Left ventricle myocardium inferior (tissue), 1 donor: ENCODE data around the gene CHAD. TPM values are rescaled to one million over a fixed set of nuclear protein-coding genes. Genes with fewer than 3 reads are reported as not detected.

Source experiments
- DNase-seq: peaks from one replicate; pipeline ENCODE4 v3.0.0-alpha.2; 2020
- H3K27ac ChIP-seq: fragments of 200-600 bp; replicated peaks from 2 replicates; pipeline ENCODE4 v1.8.0; 2021
- H3K27me3 ChIP-seq: fragments of 200-600 bp; 2 replicates; pipeline ENCODE4 v1.8.0; 2021; ENCODE audit warnings: low read depth
- H3K36me3 ChIP-seq: fragments of 200-600 bp; 2 replicates; pipeline ENCODE4 v1.8.0; 2021
- H3K4me1 ChIP-seq: fragments of 200-600 bp; 2 replicates; pipeline ENCODE4 v1.8.0; 2021
- H3K4me3 ChIP-seq: fragments of 200-600 bp; 2 replicates; pipeline ENCODE4 v1.8.0; 2021; ENCODE audit warnings: mild to moderate bottlenecking, moderate library complexity
- H3K9me3 ChIP-seq: fragments of 200-600 bp; replicated peaks from 2 replicates; pipeline ENCODE4 v1.8.0; 2021
- intact Hi-C: fragments of 100-400 bp; cut with micrococcal nuclease; formaldehyde crosslinking; loops from one replicate; pipeline ENCODE4 v1.11.0; 2022
- total RNA-seq: library from RNA; stranded (reverse); fragmentation: NEBNext Ultra II Directional; extraction: Animal tissue kit (Norgen Biotek cat#: 25700); gene quantifications from one replicate; pipeline ENCODE4 v1.2.1, GENCODE V29; 2021
- TF ChIP-seq, protein P1 (sequence below): fragments of 200-600 bp; IDR thresholded peaks from 2 replicates; pipeline ENCODE4 v1.8.0; 2021; ENCODE audit warnings: antibody characterized with exemption, mild to moderate bottlenecking, borderline replicate concordance
- donor health status: DM: no; HTN: yes; CAD: no; lungs with severe emphysema.

CHAD gene
- total RNA-seq, 1 donor from 2014 or later: not detected

- no peak for DNase-seq
- Histone ChIP-seq H3K27ac (no peak overlapping the region), H3K4me1 (peaks cover 19% of the 10 kb centered on the region), H3K36me3 (peaks cover 3% of the 10 kb centered on the region), H3K4me3 (no peak overlapping the region), H3K27me3 (peaks cover 34% of the 10 kb centered on the region), H3K9me3 (no peaks in the 10 kb centered on the region)
- TF ChIP-seq, protein P1, sequence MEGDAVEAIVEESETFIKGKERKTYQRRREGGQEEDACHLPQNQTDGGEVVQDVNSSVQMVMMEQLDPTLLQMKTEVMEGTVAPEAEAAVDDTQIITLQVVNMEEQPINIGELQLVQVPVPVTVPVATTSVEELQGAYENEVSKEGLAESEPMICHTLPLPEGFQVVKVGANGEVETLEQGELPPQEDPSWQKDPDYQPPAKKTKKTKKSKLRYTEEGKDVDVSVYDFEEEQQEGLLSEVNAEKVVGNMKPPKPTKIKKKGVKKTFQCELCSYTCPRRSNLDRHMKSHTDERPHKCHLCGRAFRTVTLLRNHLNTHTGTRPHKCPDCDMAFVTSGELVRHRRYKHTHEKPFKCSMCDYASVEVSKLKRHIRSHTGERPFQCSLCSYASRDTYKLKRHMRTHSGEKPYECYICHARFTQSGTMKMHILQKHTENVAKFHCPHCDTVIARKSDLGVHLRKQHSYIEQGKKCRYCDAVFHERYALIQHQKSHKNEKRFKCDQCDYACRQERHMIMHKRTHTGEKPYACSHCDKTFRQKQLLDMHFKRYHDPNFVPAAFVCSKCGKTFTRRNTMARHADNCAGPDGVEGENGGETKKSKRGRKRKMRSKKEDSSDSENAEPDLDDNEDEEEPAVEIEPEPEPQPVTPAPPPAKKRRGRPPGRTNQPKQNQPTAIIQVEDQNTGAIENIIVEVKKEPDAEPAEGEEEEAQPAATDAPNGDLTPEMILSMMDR: no peak
- intact Hi-C loops: no loop called here
Measured at GRCh38 chr17:50472286-50472685, 3.6 kb upstream of the CHAD start.

GRCh38 chr17:50471009-50471905 lies 2.6 kb upstream of the CHAD start:
- no peak for DNase-seq

GRCh38 chr17:50470426-50470825 lies 1.7 kb upstream of the CHAD start:
- no peak overlapping the region for H3K4me3 ChIP-seq
- H3K36me3 ChIP-seq: peaks cover 3% of the 10 kb centered on the region
- no peak overlapping the region for H3K27ac ChIP-seq
- peaks cover 19% of the 10 kb centered on the region for H3K4me1 ChIP-seq
- TF ChIP-seq, protein P1: no peak
- H3K9me3 ChIP-seq: no peaks in the 10 kb centered on the region
- DNase-seq: no peak
- intact Hi-C loops: no loop called here
- H3K27me3 ChIP-seq: peaks cover 32% of the 10 kb centered on the region

More at GRCh38 chr17:50471009-50471905, 2.6 kb upstream of the CHAD start:
- H3K9me3 ChIP-seq: no peaks in the 10 kb centered on the region
- intact Hi-C loops: no loop called here
- TF ChIP-seq, protein P1: no peak
- peaks cover 3% of the 10 kb centered on the region for H3K36me3 ChIP-seq
- no peak overlapping the region for H3K4me3 ChIP-seq
- H3K27ac ChIP-seq: no peak overlapping the region
- H3K4me1 ChIP-seq: peaks cover 19% of the 10 kb centered on the region
- peaks cover 32% of the 10 kb centered on the region for H3K27me3 ChIP-seq

DNA sequence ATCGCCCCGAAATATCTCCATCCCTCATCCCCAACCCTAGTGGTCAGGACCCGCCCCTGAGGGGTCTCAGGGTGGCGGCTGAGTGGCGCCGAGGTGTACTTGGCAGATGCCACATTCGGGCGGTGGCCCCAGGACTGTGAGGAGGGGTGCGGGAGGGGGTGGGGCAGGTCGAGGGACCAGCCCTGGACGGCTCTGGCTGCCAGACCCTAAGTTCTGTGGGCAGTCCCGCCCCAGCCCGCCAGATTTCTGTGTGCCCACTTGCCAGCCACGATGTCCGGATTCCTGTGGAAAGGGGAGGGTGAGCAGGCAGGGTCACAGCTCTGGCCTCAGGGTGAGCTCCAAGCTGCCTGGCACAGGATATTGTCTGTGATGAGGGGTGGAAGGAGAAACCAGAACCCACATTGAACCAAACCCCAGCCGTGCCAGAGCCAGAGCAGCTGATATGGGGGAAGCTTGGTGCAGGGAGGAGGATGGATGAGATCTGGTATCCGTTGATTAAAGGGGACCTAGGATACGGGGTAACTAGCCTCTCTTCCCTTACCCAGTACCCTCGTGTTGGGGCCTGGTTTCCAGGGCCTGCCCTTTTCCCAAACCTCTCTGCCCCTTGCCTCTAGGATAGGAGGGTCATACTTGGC lies 1.1 kb upstream of the CHAD start:
- Histone ChIP-seq H3K36me3 (peaks cover 3% of the 10 kb centered on the region), H3K27me3 (peaks cover 32% of the 10 kb centered on the region), H3K27ac (no peak overlapping the region), H3K4me1 (peaks cover 19% of the 10 kb centered on the region), H3K9me3 (no peaks in the 10 kb centered on the region), H3K4me3 (no peak overlapping the region)
- DNase-seq: no peak
- TF ChIP-seq, protein P1: no peak
- intact Hi-C loops: no loop called here

DNA sequence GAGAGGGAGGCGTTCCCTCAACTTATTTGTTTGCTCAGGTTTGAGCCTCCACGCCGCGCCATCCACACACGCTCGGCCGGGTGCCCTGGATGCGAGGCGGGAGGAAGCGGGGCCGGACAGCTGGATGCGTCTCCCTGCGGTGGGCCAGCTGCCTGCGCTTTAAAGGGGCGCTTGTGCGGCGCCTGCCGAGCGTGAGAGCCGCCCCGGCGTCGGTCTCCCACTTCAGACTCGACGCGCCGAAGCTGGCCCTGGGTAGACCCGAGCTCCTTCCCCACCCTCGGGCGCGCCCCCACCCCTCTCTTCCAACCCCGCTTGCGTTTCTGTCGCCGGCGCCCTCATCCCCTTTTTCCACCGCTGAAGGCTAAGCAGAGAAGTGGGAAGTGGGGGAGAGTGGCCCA lies 527 bp upstream of the CHAD start:
- H3K27me3 ChIP-seq: peaks cover 32% of the 10 kb centered on the region
- no peaks in the 10 kb centered on the region for H3K9me3 ChIP-seq
- peak overlapping the region; percentile 61 for H3K4me3 ChIP-seq
- intact Hi-C loops: no loop called here
- TF ChIP-seq, protein P1: no peak
- H3K27ac ChIP-seq: no peak overlapping the region
- H3K36me3 ChIP-seq: peaks cover 3% of the 10 kb centered on the region
- no peak for DNase-seq
- peaks cover 15% of the 10 kb centered on the region for H3K4me1 ChIP-seq
